GM18499 (cell line): ENCODE results near the gene EFHD1.

Experiments
- ATAC-seq: cut with Tn5 transposase; IDR thresholded peaks from one replicate; pipeline ENCODE4 v1.9.1; 2021; ENCODE audit warnings: moderate number of reproducible peaks; ENCODE audit not compliant: insufficient read depth, unreplicated experiment

EFHD1 gene, protein sequence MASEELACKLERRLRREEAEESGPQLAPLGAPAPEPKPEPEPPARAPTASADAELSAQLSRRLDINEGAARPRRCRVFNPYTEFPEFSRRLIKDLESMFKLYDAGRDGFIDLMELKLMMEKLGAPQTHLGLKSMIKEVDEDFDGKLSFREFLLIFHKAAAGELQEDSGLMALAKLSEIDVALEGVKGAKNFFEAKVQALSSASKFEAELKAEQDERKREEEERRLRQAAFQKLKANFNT

GRCh38 chr2:232633413-232634205, at the start of gene EFHD1:
EFHD1 (plus strand) TSS chr2:232633604; CDS start chr2:232633705, 101 bp downstream.
- ATAC-seq: no peak

- no peak for ATAC-seq
These were observed 49.2 kb upstream of the EFHD1 start for GRCh38 chr2:232584238-232584637.

DNA sequence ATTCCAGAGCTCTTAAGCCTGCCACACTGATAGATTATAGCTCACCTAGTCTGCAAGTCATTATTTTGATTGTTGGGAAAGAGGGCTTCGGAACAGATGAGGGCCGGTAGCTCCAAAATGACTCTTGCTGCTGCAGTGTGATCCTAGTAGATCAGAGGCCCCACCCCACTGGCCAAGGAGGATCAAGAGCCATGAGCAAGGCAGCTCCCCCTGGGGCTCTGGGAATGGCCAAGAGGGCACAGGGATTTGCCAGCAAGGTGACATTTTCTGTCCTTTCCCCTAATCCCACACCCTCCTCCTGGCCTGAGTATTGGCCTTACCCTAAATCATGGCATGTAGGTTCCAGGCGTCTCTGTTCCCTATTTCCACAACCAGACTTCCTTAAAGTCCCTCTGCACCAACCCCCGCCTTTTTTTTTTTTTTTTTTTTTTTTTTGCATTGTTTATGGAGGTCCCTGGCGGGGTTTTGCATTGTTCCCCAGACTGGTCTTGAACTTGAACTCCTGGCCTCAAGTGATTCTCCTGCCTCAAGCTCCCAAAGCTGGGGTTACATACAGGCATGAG, 46.4 kb upstream of the EFHD1 start:
- no peak for ATAC-seq

GRCh38 chr2:232587512-232587911, 45.9 kb upstream of the EFHD1 start:
- ATAC-seq: no peak

- no peak for ATAC-seq
These were observed 45.4 kb upstream of the EFHD1 start for GRCh38 chr2:232588031-232588430.

- no peak for ATAC-seq
These were observed 44.5 kb upstream of the EFHD1 start for GRCh38 chr2:232588680-232589585.

DNA sequence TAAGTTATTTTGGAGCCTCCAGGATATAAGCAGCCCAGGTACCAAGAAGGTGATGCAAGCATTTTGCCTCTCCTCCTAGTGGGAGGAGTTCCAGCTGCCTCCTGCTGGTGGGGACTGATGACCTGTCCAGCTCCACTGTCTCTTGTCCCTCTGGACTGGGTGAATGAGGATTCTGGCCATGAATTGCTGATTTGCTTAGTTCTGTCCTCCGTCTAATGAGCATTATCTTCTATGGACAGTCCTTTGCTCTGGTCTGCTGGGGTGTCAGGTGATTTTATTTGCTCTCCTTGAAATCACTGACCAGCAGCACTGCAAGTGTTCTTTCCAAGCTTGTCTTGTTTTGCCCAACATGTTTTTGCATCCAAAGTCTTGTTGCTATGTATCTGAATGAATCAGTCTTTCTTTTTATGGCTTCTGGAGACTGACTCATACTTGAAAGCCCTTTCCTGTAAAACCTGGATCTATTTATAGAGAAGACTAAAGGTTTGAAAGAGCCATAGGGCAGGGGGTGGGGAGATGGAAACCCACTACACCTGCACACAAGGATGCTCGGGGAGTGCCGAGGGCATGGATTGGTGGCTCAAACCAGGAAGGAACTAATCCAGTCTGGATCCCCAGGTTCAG, 40.5 kb upstream of the EFHD1 start:
- ATAC-seq: no peak

GRCh38 chr2:232593982-232594381, 39.4 kb upstream of the EFHD1 start:
- no peak for ATAC-seq

GRCh38 chr2:232597362-232598079, 35.9 kb upstream of the EFHD1 start:
- ATAC-seq: no peak

DNA sequence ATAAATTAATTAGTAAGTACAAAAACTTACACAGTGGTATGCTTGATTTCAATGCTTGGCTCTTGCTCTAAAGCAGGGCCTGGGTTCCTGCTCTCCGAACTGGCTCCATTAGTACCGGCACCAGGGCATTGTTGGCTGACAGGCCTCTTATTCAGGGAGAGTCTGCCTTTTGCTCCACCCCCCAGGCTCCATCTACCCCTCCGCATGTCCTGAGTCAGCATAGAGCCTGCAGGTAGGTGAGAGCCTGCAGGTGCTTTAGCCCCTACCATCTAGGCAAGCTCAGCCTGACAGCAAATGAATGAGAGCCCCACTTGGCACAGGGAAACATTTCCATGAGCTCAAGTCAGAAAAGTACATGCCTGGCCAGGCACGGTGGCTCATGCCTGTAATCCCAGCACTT, 35.1 kb upstream of the EFHD1 start:
- ATAC-seq: no peak

DNA sequence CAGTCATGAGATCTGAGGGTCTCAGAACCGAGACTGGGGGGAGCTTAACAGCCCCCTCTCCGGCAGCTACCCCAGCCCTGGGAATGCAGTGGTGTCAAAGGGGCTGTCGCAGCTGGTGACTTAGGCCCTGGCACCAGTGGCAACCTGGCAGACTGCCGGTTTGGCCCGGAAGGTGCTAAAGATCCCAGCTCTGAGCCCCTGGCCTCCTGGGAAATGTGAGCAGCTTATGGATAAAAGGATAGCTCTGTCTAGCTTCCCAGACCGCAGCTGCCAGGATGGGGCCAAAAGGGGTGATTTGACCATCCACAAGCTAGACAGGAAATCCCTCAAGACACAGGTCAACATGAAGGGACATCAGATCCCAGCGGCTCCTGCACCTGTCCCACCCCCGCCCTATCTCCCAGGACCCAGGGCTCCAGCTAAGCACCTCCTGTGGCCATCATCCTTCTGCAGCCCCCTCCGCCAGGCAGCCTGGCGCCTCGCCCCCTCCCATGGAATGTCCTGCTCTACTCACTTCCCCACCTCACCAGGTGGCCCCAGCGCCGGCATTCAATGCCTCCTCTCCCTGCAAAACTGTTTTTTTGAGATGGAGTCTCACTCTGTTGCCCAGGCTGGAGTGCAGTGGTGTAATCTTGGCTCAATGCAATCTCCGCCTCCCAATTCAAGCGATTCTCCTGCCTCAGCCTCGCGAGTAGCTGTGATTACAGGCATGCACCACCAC, 33.2 kb upstream of the EFHD1 start:
- ATAC-seq: no peak

DNA sequence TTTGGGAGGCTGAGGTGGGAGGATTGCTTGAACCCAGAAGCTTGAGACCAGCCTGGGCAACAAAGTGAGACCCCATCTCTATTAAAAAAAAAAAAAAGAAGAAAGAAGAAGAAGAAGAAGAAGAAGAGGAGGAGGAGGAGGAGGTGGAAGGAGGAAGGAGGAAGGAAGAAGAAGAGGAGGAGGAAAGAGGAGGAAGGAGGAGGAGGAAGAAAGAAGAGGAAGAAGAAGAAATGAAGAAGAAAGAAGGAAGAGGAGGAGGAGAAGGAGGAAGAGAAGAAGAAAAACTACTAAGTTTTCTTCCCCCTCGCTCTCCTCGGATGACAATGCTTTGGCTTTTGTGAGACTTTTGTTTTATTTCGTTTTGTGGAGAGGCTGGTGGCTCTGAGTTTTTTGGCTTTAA, 30.1 kb upstream of the EFHD1 start:
- ATAC-seq: no peak

DNA sequence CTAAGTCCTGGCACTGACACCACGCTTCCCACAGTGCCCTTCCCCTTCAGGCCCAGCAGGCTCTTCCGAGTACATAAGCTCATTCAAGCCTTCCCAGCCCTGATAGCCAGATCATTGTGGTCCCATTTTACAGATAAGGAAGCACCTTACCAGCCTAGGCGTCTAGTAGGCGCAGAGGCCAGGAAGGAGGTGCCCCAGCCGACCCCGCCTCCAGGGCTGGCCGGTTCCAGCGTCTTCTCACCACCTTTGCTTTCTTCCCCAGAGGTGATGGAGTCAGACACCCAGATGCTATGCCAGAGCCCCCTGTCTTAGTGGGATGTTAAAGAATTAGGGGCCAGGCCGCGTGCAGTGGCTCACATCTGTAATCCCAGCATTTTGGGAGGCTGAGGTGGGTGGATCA, 28.9 kb upstream of the EFHD1 start:
- no peak for ATAC-seq

GRCh38 chr2:232607011-232607410, 26.4 kb upstream of the EFHD1 start:
- no peak for ATAC-seq

DNA sequence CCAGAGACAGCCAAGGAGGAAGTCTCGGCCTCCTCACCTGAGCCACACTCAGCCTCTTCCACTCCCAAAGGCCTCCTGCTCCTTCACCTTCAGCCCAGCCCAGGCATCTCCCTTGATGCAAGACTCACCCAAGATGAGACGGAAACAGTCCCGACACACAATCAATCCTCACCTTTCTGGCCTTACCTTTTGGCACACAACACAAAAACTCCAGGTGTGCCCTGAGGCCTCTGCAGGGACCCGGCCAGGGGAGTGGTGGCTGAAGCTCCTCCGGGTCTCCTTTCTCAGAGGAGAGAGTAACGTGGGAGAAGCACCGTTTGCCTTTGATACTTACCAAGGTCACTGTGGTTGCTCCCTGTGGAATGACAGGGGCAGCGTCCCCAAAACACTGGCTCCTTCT, 23.8 kb upstream of the EFHD1 start:
- no peak for ATAC-seq

DNA sequence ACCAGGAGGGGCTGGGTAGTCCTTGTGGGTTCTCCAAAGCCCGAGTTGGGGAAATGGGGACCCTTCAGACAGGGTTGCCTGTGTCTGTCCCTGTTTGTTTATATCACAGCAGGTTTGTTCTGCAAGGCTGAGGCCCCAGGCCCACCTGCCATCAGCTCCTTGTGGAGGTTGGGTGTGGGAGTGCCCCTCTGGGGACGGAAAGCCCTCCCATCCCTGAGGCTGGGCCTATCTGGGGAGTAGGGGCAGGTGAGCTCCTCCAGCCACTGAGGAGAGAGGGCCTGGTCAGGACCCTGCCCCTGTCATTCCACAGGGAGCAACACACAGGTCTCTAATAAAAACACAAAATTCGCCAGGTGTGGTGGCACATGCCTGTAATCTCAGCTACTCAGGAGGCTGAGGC, 23.3 kb upstream of the EFHD1 start:
- ATAC-seq: no peak

DNA sequence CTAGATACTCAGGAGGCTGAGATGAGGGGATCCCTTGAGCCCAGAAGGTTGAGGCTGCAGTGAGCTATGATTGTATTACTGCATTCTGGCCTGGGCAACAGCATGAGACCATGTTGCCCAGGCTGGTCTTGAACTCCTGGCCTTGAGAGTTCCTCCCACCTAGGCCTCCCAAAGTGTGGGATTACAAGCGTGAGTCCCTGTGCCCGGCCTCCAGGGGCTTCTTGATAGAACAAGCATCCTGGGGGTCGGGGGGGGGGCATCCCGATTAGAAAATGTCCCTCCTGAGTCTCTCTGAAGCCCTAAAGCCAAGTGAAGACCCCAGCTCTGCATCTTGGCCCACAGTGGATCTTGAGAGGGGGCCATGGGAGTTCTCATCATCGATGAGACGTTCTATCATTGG, 22.3 kb upstream of the EFHD1 start:
- ATAC-seq: no peak

DNA sequence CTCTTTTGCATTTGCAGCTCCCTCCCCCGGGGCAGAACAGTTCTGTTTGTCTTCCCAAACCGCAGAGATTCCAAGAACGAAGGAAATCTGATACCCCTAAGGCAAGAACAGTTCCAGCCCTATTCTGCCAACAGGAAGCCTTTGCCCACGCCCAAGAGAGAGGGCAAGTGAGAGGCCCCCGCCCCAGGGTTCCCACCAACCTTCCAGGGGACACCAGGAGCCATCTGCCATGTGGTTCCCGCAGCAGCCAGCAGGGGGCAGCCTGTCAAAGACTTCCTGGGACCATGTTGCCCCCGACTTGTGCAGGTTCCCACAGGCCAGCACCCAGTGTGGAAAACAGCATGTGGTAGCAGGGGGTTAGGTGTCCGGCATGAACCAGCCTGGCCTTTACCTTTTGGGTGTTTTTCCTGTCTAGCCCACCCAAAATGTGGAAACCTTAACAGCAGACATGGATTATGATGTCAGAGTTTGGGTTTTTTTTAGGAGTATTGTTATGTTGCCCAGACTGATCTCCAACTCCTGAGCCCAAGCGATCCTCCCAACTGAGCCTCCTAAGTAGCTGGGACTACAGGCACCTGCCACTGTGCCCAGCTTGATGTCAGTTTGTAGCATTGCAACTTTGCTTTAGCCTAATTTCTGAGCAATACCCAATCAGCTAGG, 21.7 kb upstream of the EFHD1 start:
- no peak for ATAC-seq
